Femur (tissue), 1 donor: ENCODE measurements around the gene OPHN1.
A peak's percentile ranks its signal among the peaks of the same experiment; 100 is the strongest.

Source experiments
- DNase-seq: peaks from one replicate; pipeline ENCODE4 v3.0.0-alpha.2; 2017

The OPHN1 gene, protein sequence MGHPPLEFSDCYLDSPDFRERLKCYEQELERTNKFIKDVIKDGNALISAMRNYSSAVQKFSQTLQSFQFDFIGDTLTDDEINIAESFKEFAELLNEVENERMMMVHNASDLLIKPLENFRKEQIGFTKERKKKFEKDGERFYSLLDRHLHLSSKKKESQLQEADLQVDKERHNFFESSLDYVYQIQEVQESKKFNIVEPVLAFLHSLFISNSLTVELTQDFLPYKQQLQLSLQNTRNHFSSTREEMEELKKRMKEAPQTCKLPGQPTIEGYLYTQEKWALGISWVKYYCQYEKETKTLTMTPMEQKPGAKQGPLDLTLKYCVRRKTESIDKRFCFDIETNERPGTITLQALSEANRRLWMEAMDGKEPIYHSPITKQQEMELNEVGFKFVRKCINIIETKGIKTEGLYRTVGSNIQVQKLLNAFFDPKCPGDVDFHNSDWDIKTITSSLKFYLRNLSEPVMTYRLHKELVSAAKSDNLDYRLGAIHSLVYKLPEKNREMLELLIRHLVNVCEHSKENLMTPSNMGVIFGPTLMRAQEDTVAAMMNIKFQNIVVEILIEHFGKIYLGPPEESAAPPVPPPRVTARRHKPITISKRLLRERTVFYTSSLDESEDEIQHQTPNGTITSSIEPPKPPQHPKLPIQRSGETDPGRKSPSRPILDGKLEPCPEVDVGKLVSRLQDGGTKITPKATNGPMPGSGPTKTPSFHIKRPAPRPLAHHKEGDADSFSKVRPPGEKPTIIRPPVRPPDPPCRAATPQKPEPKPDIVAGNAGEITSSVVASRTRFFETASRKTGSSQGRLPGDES

DNA sequence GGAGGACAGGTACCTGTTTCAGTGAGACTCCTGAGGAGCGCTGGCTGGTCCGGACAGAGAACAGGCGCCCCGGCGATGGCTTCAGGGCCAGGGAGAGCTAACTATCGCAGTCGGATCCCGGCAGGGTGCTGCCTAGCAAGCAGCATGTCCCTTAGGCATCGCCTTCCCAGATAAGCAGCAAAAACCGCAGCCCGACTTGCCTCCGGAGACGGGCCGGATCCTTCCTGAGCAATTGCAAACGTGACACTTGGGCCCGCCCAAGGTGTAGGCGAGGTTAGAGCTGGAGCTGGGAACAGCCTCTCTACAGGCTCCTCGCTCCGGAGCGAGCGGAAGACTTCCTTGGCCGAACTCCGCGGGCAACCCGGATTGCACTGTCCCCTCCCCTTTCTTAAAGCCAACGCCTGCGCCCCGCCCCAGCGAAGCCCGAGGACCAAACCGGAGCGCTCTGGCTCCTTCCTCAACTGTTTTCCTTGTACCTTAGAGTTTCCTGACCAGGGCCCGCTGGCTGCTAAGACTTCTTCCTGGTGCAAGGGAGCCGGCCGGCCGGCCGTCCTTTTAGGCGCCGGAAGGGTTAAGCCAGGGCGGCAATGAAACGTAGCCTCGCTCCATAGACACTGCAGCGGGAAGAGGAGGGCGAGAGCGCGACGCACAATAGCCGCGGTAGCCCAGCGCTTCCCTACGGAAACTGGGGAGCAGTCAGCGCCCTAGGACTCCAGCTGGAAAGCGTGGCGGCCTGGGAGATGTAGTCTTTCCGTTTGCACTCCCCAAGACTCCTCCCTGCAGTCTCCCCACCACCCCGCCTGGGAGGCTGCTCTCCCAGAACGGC lies at the start of gene OPHN1:
OPHN1 (minus strand) TSS at position 341 of the 826 bp plus-strand sequence. CDS start 475 bp downstream, outside the sequence.
- DNase-seq = peak; percentile 86

DNA sequence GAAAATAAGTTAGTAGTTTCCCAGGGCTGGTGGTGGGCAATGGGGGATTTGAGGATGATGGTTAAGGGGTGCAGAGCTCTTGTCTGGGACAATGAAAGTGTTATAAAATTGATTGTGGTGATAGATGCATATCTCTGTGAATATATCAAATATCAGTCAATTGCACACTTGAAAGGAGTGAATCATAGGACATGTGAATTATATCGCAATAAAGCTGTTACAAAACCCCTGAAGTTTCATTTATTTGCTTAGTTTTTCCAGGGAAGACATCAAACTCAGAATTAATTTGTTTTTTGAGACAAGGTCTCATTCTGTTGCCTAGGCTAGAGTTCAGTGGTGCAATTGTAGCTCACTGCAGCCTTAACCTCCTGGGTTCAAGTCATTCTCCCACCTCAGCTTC lies 47.7 kb upstream of the OPHN1 start:
- DNase-seq = no peak

DNA sequence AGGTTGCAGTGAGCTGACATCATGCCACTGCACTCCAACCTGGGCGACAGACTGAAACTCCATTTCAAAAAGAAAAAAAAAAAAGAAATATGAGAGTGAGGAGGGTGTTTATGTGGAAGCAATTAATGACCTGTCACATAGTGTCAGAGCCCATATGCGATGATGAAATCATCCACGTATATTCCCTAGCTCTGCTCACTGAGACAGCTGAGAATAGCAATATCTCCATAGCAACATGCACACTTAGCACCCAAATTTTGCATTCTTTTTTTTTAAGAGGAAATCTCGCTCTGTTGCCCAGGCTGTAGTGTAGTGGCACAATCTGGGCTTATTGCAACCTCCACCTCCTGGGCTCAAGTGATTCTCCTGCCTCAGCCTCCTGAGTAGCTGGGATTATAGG lies 31.5 kb upstream of the OPHN1 start:
- DNase-seq = no peak

DNA sequence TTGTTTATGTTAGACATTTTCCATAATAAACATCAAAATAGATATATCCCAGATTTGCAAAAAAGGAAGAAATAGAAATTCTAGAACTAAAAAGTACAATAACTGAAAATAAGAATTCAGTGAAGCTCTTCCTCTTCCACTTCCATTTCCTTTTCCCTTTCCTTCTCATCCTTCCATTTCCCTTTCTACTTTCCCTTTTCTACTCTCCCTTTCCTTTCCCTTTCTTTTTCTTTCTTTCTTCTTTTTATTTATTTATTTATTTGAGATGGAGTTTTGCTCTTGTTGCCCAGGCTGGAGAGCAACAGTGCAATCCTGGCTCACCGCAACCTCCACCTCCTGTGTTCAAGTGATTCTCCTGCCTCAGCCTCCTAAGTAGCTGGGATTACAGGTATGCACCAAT lies 30.6 kb upstream of the OPHN1 start:
- DNase-seq = no peak

DNA sequence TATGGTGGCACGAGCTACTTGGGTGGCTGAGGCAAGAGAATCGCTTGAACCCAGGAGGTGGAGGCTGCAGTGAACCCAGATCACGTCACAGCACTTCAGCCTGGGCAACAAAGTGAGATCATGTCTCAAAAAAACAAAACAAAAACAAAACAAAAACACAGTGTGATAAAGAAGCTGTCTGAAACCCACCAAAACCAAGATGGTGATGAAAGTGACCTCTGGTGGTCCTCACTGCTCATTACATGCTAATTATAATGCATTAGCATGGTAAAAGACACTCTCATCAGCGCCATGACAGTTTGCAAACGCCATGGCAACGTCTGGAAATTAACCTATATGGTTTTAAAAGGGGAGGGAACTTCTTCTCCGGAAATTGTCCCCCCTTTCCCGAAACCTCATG lies 29.4 kb upstream of the OPHN1 start:
- peak; percentile 24 for DNase-seq

DNA sequence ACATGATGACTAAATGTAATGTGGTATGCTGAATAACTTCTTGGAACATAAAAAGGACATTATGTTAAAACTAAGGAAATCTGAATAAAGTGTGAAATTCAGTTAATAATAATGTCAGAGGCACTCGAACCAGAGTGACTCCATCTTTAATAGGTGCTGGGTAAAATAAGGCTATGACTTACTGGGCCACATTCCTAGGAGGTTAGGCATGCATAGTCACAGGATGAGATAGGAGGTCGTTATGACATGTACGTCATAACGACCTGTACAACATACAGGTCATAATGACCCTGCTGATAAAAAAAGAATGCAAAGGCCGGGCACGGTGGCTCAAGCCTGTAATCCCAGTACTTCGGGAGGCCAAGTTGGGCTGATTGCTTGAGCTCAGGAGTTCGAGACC lies 28.9 kb upstream of the OPHN1 start:
- no peak for DNase-seq

DNA sequence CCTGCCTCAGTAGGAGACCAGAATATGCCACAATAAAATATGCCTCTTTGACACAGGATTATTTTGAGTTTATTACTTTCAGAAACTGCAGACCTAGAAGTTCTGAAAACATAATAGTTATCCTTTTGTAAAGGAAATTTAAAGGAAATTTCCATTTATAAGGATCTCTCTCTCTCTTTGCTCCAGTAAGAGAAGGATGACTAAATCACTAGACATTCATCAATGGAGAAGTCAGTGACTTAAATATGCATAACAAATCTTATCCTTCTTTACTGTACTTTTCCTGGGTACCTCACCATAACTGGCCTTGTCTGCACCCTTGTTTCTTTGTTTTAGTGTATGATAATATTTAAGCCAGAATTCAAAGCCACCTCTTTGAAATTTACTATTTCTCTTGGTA lies 28.3 kb upstream of the OPHN1 start:
- DNase-seq = no peak

DNA sequence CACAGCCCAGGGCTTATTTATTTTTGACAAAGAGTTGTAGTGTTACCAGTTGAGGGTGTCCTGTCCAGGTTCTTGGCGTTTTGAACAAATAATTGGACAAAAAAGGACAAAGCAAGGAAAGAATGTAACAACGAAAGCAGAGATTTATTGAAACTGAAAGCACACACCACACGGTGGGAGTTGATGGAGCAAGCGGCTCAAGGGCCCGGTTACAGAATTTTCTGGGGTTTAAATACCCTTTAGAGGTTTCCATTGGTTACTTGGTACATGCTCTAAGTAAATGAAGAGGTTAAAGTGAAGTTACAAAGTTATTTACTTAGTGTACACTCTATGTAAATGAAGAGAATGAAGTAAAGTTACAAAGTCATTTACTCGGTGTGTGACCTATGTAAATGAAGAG lies 27.8 kb upstream of the OPHN1 start:
- no peak for DNase-seq

DNA sequence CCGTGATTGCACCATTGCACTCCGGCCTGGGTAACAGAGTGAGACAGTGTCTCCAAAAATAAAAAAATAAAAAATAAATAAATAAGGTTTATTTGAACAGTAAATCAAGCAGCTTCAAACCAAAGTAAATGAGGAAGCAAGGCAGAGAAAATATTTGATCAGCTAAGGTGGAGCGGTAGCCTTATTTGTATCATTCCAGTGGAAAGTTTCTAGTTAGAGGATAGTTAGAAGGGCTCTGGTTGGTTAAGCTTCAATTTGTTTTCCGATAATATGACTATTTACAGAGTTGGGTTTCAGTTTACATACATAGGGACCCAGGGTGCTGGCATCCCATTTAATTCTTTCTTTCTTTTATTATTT lies 21.8 kb upstream of the OPHN1 start:
- no peak for DNase-seq

DNA sequence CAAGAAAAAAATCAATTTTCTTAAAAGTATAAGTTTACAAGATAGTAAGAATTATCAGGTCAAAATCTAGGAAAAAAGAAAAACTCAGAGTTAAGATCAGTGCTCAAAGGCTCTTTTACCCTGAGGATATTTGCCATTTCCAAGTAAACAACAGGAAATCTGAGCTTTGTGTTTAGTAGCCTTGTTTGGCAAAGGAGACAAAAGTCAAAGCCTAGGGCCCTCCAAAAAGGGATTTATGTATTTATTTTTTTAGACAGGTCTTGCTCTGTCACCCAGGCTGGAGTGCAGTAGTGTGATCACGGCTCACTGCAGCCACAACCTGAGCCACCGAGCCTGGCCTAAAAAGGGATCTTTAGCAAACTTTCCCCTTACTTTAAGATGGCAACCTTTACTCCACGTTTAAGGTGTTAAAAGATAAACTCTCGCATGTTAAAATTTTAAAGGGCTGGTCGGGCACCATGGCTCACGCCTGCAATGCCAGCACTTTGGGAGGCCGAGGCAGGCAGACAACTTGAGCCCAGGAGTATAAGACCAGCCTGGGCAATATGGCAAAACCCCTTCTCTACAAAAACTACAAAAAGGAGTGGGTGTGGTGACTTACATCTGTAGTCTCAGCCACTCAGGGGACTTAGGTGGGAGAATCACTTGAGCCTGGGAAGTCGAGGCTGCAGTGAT lies 21.3 kb upstream of the OPHN1 start:
- no peak for DNase-seq

DNA sequence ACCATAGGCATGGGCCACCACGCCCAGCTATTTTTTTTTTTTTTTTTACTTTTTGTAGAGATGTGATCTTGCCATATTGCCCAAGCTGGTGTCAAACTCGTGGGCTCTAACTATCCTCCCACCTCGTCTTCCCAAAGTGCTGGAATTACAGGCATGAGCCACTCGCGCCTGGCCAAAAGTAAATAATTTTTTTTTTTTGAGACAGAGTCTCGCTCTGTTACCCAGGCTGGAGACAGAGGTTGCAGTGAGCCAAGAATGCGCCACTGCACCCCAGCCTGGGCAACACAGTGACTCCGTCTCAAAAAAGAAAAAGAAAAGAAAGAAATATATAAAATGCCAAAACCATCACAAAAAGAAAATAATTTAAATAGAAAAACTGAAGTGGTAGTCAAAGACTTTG lies 18.4 kb upstream of the OPHN1 start:
- no peak for DNase-seq

DNA sequence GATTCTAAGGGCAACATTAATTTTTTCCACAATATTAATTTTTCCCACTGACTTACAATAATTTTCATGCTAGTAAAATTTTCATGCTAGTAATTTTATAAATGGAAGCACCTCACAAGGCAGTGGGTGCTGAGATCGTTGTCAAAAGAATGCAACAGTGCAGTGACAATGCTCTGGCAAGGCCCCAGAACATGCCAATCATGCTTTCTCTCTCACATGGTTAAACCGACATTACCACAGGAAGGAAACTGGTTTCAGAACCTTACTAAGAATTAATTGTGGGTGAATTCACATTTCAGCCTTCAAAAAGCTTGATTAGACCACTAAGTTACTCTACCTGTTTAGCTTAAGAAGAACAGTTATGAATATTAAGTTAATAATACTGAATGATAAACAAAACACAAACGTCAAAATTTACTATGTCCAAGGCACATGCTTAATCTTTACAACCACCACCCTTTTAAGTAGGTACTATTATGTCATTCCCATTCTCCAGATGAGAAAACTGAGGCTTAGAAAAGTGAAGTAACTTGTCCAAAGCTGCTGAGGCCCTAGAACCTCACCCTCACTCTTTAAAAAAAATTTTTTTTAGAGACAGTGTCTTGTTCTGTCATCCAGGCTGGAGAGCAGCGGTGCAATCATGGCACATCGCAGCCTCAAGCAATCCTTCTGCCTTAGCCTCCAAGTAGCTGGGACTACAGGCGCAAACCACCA lies 10.0 kb upstream of the OPHN1 start:
- no peak for DNase-seq

DNA sequence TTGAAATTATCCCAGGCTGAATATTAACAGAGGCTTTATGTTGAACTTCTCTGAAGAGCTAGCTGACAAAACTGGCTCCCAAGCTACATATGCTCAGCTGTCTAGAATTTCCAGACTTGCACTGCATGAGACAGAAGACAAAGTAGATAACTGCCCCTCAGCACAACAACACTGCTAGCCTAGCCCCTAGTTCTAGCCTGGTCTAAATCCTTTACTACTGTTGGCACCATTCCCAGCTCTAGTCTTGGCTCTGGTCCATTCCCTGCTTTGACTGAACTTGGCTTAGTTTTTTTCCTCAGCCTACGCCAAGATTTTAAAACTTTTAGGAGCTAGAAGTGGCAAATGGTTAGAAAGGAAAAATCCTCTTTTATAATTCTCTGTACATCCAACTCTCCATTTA lies 7.6 kb upstream of the OPHN1 start:
- DNase-seq = peak; percentile 87

DNA sequence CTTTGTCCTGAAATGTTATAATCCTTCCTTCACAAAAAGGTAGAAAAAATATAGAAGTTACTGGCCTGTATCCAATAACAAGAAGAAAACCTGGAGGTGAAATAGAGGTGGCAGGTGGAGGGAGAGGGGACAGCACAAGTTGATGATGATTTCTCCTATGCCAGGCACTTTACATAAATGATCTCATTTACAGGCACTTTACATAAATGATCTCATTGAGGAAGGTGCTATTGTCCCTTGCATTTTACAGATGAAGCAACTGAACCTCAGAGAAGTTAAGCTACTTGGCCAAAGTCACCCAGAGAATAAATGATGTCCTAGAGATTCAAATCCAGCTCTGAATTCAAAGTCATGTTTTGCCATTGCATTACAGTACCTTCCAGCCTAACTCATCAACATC lies 7.1 kb upstream of the OPHN1 start:
- DNase-seq = no peak

DNA sequence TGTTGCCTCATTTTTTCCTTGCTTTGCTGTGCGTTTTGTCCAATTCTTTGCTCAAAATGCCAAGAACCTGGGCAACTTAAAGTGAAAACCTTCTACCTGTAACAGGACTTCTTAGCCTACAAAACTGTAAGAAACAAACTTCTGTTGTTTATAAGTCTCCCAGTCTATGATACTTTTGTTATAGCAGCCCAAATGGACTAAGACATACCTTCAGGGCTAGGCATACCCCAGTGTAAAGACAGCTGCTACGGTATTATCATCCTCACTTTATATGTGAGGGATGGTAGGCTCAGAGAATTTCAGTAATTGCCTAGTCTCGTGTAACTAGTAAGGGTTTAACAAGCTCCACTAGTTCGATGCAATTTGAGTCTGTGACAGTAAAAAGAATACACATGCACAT lies 6.0 kb upstream of the OPHN1 start:
- DNase-seq = no peak

DNA sequence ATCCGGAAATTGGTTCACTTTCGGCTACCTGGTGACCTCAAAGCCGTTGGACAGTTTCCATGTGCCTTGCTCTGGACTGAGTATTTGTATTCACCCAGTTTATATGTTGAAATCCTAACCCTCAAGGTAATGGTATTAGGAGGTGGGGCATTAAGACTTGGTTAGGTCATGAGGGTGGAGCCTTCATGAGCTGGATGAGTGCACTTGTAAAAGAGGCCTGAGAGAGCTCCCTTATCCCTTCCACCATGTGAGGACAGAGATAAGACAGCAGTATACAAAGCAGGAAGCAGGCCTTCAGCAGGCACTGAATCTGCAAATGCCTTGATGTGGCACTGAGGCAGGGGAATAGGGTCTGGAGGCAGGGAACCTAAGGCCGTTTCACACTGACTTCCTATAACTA lies 5.3 kb upstream of the OPHN1 start:
- DNase-seq = no peak

DNA sequence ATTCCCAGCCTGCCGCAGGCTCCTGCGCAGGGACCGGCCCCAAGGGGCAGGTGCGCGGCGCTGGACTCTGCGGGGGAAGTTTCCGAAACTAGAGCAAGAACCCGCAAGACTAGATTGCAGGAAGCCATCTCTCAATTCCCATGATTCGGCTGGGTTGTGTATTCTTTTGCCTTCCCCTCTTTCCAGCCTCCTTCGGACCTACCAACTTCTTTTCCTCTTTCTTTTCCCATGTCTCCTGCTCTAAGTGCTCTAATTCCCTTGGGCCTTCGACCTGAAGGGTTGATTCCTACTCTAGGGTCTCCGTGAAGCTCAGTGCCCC lies 645 bp upstream of the OPHN1 start:
- DNase-seq = no peak

DNA sequence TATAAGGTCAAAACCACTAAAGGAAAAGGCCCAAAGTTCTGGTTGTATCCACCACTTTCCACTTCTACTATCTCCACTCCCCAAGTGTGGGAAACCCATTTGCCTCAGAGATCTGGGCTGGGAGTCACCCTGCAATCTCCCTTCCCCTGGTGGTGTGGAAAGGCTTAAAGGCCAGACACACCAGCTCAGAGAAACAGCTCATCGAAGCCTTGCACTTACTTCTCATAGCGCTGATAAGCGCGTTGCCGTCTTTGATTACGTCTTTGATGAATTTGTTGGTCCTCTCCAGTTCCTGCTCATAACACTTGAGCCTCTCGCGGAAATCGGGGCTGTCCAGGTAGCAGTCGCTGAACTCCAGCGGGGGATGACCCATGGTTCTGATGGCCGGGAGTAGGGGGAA lies 647 bp downstream of the OPHN1 start:
- DNase-seq = no peak

DNA sequence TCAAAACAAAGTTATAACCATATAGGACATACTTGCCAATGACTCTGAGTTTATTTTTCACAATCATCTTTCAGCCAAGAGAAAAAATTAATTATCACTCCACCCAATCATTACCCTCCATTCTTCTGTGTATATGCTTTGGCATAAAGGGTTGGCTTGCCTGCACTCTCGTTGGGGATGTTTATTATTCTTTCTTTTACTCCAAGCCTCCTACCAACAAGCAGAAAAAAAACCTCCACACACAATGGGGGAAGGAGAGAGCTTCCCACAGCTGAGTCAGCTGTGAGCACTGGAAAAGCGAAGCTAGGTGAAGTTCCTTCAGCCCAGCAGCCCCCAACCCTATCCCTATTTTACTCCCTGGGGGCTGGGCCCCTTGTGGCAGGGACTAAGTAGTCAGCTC lies 1.5 kb downstream of the OPHN1 start:
- DNase-seq = no peak

DNA sequence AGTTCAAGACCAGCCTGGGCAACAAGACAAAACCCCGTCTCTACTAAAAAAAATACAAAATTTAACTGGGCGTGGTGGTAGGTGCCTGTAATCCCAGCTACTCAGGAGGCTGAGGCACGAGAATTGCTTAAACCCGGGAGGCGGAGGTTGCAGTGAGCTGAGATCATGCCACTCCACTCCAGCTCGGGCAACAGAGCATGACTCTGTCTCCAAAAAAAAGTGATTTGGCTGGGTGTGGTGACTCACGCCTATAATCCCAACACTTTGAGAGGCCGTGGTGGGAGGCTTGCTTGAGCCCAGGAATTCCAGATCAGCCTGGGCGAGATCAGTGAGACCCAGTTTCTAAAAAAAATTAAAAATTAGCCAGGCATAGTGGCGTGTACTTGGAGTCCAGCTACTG lies 4.1 kb downstream of the OPHN1 start:
- DNase-seq = no peak

DNA sequence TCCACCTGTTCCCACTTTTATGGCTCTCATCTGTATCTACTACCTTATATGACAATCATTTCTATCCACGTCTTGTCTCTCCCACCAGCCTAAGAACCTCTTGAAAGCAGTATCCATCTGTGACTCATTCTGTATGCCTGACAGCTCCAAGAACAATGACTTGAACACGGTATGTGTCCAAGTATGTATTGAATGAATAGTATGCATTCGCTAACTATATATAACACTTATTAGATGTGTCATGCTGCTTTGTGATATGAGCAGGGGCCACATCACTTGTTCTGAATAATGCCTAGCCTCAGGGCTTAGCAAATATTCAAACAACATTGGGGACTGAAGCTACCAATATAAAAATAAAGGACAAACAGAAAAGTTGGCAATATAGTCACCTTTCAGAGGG lies 4.9 kb downstream of the OPHN1 start:
- DNase-seq = no peak

DNA sequence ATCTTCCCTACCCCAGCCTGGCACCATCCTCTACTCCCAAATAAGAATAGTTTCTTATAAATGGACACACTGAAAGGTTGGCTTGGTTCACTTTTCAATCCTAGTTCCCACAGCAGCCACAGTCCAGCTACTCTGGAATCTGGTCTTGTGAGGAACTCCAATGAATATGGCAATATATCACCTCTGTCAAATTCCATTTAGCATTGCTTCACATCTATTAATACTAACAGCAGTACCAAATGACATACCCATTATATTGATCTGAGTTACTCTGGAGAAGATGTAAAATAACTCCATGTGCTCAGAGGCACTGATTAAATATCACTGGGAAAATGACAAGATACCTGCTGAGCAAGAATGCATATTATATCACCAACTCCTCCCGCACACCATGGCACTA lies 8.6 kb downstream of the OPHN1 start:
- DNase-seq = no peak

DNA sequence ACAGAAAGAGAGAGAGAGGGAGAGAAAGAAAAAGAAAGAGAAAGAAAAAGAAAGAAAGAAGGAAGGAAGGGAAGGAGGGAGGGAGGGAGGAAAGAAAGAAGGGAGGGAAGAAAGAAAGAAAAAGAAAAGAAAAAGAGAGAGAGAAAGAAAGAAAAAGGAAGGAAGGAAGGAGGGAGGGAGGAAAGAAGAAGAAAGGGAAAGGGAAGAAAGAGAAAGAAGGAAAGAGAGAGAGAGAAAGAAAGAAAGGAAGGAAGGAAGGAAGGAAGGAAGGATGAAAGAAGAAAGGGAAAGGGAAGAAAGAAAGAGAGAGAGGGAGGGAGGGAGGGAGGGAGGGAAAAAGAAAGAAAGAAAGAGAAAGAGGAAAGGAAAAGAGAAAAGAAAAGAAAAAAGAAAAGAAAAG lies 10.8 kb downstream of the OPHN1 start:
- DNase-seq = no peak
